Activated B cell treated with CpG ODN at 0.5 μM for 24 hours (primary cell): Measurements from ENCODE around the gene SNCAIP. TPM values are rescaled to one million over a fixed set of nuclear protein-coding genes. Genes with fewer than 3 reads are reported as not detected.
"Not testable (repeated sequence)": the region's sequence is repeated elsewhere in the genome, so short reads cannot be mapped to it uniquely, and the experiment has no call there.

ENCODE experiments used
- ATAC-seq: fragments of 200-7000 bp; cut with Tn5 transposase; one replicate; pipeline ENCODE4 v1.10.0; 2021; ENCODE audit warnings: low read depth, mild to moderate bottlenecking, moderate library complexity
- CTCF ChIA-PET: fragments of 350-600 bp; sonication (Branson Sonifier 250); formaldehyde crosslinking; loops from one replicate; lab custom pipeline; 2021; ENCODE audit warnings: antibody characterized with exemption; lab: Charles Lee
- POLR2A ChIA-PET: fragments of 350-600 bp; sonication (Branson Sonifier 250); formaldehyde crosslinking; loops from one replicate; lab custom pipeline; 2021; ENCODE audit warnings: antibody characterized with exemption; lab: Charles Lee
- DNase-seq: peaks from one replicate; pipeline ENCODE4 v3.0.0; 2022
- H3K27ac Mint-ChIP-seq: one replicate; pipeline ENCODE4 v1.8.0; 2020; ENCODE audit warnings: mixed read lengths
- H3K27me3 Mint-ChIP-seq: one replicate; pipeline ENCODE4 v1.8.0; 2021; ENCODE audit warnings: mixed read lengths
- H3K36me3 Mint-ChIP-seq: one replicate; pipeline ENCODE4 v1.8.0; 2021; ENCODE audit warnings: low read depth, mixed read lengths
- H3K4me1 Mint-ChIP-seq: one replicate; pipeline ENCODE4 v1.8.0; 2021; ENCODE audit warnings: mixed read lengths
- H3K4me3 Mint-ChIP-seq: one replicate; pipeline ENCODE4 v1.8.0; 2020; ENCODE audit warnings: mild to moderate bottlenecking, mixed read lengths
- H3K9me3 Mint-ChIP-seq: one replicate; pipeline ENCODE4 v1.8.0; 2020; ENCODE audit warnings: mixed read lengths
- intact Hi-C: fragments of 100-400 bp; cut with micrococcal nuclease; formaldehyde crosslinking; loops from one replicate; pipeline ENCODE4 v1.15.1; 2024
- total RNA-seq: library from RNA; stranded (reverse); gene quantifications from 2 replicates; pipeline ENCODE4 v1.2.3, GENCODE V29; 2022
- TF ChIP-seq, protein P1 (sequence below): fragments of 200-600 bp; IDR thresholded peaks from one replicate; pipeline ENCODE4 v1.8.0; 2022; ENCODE audit warnings: antibody characterized with exemption, mild to moderate bottlenecking

SNCAIP gene
- total RNA-seq, 1 donor from 2014 or later = not detected

- DNase-seq (no peak), ATAC-seq (no peak)
- H3K4me1 Mint-ChIP-seq = no peaks in the 10 kb centered on the region
- no peak overlapping the region for H3K27ac Mint-ChIP-seq
- ChIA-PET CTCF (no interaction called here), POLR2A (no interaction called here)
- no peaks in the 10 kb centered on the region for H3K36me3 Mint-ChIP-seq
- intact Hi-C loops = no loop called here
- H3K9me3 Mint-ChIP-seq = no peaks in the 10 kb centered on the region
- no peaks in the 10 kb centered on the region for H3K27me3 Mint-ChIP-seq
- no peak overlapping the region for H3K4me3 Mint-ChIP-seq
- TF ChIP-seq, protein P1, sequence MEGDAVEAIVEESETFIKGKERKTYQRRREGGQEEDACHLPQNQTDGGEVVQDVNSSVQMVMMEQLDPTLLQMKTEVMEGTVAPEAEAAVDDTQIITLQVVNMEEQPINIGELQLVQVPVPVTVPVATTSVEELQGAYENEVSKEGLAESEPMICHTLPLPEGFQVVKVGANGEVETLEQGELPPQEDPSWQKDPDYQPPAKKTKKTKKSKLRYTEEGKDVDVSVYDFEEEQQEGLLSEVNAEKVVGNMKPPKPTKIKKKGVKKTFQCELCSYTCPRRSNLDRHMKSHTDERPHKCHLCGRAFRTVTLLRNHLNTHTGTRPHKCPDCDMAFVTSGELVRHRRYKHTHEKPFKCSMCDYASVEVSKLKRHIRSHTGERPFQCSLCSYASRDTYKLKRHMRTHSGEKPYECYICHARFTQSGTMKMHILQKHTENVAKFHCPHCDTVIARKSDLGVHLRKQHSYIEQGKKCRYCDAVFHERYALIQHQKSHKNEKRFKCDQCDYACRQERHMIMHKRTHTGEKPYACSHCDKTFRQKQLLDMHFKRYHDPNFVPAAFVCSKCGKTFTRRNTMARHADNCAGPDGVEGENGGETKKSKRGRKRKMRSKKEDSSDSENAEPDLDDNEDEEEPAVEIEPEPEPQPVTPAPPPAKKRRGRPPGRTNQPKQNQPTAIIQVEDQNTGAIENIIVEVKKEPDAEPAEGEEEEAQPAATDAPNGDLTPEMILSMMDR = no peak
Measured at GRCh38 chr5:122375801-122376200, 63.8 kb downstream of the SNCAIP start.

- no peaks in the 10 kb centered on the region for H3K27me3 Mint-ChIP-seq
- no peaks in the 10 kb centered on the region for H3K36me3 Mint-ChIP-seq
- DNase-seq = no peak
- ChIA-PET POLR2A (no interaction called here), CTCF (no interaction called here)
- intact Hi-C loops = no loop called here
- no peaks in the 10 kb centered on the region for H3K9me3 Mint-ChIP-seq
- H3K27ac Mint-ChIP-seq = no peak overlapping the region
- H3K4me3 Mint-ChIP-seq = no peak overlapping the region
- TF ChIP-seq, protein P1 = no peak
- H3K4me1 Mint-ChIP-seq = no peaks in the 10 kb centered on the region
- no peak for ATAC-seq
Measured at GRCh38 chr5:122376250-122376649, 64.2 kb downstream of the SNCAIP start.

- TF ChIP-seq, protein P1 = no peak
- no peak for DNase-seq
- no peak for ATAC-seq
- no peak overlapping the region for H3K27ac Mint-ChIP-seq
- no peaks in the 10 kb centered on the region for H3K4me1 Mint-ChIP-seq
- no peak overlapping the region for H3K4me3 Mint-ChIP-seq
- CTCF ChIA-PET = no interaction called here
- intact Hi-C loops = no loop called here
- no peaks in the 10 kb centered on the region for H3K36me3 Mint-ChIP-seq
- no peaks in the 10 kb centered on the region for H3K27me3 Mint-ChIP-seq
- POLR2A ChIA-PET = no interaction called here
- H3K9me3 Mint-ChIP-seq = no peaks in the 10 kb centered on the region
Measured at GRCh38 chr5:122377026-122377425, 65.0 kb downstream of the SNCAIP start.

DNA sequence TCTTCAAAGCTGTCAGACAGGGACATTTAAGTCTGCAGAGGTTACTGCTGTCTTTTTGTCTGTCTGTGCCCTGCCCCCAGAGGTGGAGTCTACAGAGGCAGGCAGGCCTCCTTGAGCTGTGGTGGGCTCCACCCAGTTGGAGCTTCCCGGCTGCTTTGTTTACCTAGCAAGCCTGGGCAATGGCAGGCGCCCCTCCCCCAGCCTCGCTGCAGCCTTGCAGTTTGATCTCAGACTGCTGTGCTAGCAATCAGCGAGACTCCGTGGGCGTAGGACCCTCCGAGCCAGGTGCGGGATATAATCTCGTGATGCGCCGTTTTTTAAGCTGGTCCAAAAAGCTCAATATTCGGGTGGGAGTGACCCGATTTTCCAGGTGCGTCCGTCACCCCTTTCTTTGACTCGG lies 70.9 kb downstream of the SNCAIP start:
- CTCF ChIA-PET, POLR2A ChIA-PET, H3K36me3 Mint-ChIP-seq, intact Hi-C loops, H3K9me3 Mint-ChIP-seq, DNase-seq, H3K27me3 Mint-ChIP-seq, ATAC-seq, H3K27ac Mint-ChIP-seq, H3K4me1 Mint-ChIP-seq, H3K4me3 Mint-ChIP-seq: not testable (repeated sequence)

DNA sequence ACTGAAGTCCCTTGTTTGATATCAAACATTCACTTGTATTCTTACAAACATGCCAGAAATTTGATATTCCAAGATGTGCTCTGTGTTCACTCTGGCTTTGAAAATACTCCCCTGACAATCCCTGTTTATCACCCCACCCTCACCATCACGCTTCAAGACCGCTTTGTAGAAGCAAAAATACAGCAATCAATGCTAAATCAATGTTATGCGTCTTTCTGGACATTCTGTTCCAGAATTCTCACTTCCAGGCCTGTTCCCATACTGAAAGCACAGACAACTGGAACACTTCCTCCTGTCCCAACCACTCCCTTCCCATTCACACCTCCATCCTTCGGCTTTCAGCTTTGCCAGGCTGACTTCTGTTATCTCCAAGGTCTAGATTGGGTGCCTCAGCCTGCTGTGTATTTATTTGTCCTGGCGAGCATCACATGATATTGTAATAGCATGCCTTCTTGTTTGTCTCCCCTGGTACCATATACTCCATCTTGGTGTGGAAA lies 72.8 kb downstream of the SNCAIP start:
- ATAC-seq (no peak), DNase-seq (no peak)
- TF ChIP-seq, protein P1 = no peak
- intact Hi-C loops = no loop called here
- no peaks in the 10 kb centered on the region for H3K4me1 Mint-ChIP-seq
- POLR2A ChIA-PET = no interaction called here
- H3K36me3 Mint-ChIP-seq = no peaks in the 10 kb centered on the region
- CTCF ChIA-PET = no interaction called here
- peaks cover 2% of the 10 kb centered on the region for H3K27me3 Mint-ChIP-seq
- H3K27ac Mint-ChIP-seq = no peak overlapping the region
- no peak overlapping the region for H3K4me3 Mint-ChIP-seq
- H3K9me3 Mint-ChIP-seq = no peaks in the 10 kb centered on the region

- ChIA-PET CTCF (no interaction called here), POLR2A (no interaction called here)
- no peak overlapping the region for H3K4me3 Mint-ChIP-seq
- ATAC-seq (no peak), DNase-seq (no peak)
- H3K9me3 Mint-ChIP-seq = no peaks in the 10 kb centered on the region
- intact Hi-C loops = no loop called here
- H3K36me3 Mint-ChIP-seq = no peaks in the 10 kb centered on the region
- H3K27ac Mint-ChIP-seq = no peak overlapping the region
- H3K4me1 Mint-ChIP-seq = no peaks in the 10 kb centered on the region
- TF ChIP-seq, protein P1 = no peak
- H3K27me3 Mint-ChIP-seq = peaks cover 2% of the 10 kb centered on the region
Measured at GRCh38 chr5:122385286-122385685, 73.2 kb downstream of the SNCAIP start.
